ENCODE data around the gene CLDND1. TPM values are rescaled to one million over a fixed set of nuclear protein-coding genes. Genes with fewer than 3 reads are reported as not detected.

Gene CLDND1
- polyA plus RNA-seq, 1 donor, result 73.8 TPM

DNA sequence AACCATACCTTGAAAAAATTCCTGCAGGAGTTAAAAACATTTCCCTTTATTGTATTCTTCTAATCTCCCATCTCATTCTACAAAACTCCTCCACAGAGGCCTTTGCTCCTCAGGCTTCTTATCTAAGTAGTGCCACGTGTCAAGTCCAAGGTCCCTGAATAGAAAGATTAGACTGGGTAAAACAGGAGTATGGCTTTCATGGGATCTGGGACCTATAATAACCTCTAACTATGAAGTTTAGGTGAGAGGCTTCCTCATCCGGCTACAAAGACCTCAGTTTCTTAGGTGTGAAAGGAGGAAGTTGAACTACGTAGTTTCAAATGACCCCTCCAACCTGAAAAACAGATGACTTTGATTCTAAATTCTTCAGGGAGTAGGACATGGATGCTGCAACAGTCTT lies 29.1 kb upstream of the CLDND1 start:
- DNase-seq (ENCODE audit: low read depth), result no peak

DNA sequence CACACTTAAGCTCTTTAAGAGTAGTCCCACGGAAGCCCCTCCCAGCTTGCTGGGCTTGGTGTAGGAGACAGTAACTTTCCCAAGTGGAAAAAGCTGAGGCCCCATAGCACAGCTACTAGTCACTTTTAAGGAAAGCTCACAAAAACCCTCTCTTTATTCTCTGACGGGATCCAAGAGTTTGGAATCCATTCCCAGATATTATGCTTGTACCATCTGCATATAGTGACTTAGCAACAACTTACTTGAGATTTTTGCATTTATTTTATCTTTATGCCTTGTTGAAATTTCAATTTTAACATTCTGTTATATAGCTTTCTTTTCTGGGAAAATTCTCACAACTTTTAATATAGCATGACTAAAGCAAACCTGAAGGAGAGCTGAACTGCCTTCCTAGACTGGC lies 28.5 kb upstream of the CLDND1 start:
- no peak for DNase-seq (ENCODE audit: low read depth)

DNA sequence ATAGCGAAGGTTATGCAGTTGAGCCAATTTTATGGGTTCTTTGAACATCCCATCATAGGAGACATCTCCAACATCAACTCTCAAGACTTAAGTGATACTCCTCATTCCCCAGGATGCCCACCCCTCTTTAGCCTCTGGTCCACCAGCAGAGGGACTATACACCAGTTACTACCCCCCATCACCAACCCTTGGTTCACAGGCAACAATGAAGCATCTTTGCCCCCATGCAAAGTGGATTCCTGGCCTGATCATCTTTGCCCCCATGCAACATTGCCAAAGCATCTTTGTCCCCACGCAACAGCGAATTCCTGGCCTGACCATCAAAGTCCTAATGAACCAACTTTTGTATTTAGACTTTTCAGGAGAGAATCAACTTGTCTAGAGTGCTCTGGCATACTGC lies 28.1 kb upstream of the CLDND1 start:
- DNase-seq (ENCODE audit: low read depth), result no peak

DNA sequence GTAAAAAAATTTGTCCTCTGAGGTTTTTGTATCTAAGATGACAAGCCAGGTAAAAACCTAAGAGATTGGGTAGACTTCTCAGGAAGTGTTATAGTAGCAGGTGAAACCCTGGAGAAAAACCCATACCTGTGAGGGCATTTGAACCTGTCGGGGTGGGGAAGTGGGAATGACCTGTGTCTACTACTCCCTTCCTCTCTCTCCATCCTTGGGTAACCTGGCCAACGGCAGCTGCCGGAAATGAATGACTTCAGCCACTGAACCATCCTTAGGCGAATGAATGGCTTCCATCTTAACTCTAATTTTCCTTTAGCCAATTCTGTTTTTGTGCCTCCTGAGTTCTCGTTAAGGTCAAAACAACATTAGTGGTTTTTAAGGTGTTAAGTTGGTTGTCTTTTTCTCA lies 25.8 kb upstream of the CLDND1 start:
- no peak for DNase-seq (ENCODE audit: low read depth)

DNA sequence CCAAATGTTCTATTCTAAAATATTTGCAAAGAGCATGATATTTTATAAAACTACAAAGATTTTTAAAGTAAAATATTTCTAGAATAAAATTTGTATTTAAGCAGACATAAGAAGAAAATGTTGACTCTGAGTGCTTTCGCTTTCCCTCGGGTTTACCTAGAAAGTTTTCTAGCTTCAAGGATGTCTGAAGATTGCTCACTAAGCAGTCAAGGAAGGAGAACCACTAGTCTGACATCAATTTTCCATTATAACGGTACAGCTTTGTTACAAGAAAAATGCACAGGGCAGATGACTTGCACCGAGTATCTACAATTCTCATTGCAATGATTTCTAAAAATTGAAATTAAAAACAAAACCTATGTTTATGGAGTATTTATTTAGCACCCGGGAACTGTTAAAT lies 23.2 kb upstream of the CLDND1 start:
- no peak for DNase-seq (ENCODE audit: low read depth)

DNA sequence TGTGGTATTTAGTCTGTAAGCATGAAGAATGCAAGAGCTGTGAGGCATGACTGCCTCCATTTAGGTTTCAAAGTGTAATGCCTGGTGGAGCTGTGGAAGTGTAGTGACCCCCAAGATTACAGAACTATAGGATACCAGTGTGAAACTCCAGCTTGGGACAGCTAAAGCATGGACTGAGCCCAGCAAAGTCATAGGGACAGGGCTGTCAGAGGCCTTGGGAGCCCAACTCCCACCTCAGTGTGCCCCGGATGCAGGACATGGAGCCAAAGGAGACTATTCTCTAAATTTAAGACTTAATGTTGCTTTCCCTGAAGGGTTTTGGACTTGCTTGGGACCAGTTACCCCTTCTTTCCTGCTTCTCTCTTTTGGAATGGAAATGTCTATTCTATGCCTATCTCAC lies 19.9 kb upstream of the CLDND1 start:
- DNase-seq (ENCODE audit: low read depth), result no peak

DNA sequence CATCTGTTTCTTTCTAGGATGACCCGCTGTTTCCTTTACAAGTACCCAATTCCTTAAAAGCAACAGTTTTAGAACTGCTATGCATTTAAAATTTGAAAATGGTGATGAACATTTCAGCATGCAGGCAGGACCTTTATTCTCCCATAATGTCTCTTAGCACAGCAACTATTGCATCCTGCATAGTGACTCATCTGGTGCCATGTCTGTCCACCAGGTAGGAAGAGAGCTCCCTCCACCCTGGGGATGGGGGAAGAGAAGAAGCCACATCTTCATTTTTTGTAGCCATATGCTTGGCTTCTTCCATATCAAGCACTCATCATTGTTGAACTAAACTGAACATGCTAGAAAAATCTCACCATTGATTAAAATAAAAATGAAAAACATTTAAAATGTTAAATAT lies 19.0 kb upstream of the CLDND1 start:
- no peak for DNase-seq (ENCODE audit: low read depth)

DNA sequence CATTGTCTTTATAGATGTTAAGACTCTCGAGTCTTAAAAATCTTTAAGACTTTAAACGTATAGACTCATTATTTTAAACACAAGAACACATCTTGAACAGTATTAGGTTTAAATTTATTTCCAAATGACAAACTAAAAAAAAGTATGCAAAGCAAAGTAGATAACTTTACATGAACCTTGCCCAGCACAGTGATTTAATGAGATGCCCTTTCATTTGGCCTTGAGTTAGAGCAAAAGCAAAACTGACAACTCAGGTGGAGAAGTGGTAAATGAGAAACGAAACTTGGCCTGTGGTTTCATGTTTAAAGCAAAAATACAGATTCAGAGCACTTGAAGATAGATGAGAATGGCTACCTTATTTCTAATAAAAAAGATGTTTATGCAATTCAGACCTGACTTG lies 17.6 kb upstream of the CLDND1 start:
- DNase-seq (ENCODE audit: low read depth), result no peak

DNA sequence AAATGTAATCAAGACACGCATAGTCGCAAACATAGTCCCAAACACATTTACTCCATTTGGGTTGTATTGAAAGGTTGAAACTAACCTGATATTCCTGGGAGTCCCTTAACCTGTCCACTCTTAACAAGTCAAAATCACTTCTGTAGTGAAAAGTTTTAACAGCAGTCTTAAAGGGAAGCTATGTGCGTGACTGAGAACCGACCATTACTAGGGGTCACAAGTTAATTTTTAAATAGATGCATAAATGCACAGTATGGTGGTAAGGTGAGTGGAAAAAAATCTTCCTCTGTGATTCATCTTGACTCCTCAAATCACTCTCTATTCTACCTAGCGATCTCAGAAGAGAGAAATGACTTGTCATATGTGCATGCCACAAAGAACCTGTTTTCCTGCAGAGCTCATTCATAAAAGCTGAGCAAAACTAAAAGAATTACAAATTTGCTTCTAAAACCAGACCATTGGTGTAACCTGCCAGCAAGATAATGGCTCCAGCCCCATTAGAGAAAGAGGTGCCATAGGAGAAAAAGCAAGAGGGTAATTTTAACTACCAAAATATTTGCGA lies 13.8 kb upstream of the CLDND1 start:
- no peak for DNase-seq (ENCODE audit: low read depth)

DNA sequence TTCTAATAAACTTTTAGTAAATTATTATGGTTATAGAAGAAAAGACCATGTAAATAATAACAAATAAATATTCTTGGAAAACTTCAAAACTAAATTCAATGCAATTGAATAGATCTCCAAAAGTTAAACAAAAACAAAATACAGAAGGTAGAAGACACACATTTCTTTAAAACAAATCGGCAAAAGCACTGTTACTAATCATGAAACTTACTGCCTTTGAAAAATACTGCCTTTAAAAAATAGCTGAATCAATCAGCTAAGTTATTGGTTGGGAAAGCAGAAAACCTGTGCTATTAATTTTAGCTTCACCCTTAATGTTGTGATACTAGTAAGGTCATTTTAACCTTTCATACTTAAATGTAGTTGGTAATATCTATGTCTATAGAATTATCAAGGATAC lies 12.0 kb upstream of the CLDND1 start:
- DNase-seq (ENCODE audit: low read depth), result no peak

DNA sequence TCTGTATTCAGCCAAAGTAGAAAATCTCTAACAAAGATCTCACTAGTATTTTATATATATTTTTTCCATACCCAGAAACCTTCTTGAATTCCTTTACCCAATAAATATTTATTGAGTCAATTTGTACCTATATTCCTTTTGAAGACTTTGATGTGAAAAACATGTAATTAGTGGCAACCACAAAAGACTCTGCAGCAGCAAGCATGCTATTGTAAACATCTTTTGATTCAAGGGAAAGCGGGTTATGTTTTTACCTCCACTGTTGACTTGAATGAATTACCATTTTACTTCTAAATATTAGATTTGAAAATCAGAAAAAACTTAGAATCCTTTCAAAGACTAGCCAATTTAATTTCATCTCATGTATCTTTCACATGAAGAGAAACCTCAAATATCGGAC lies 11.5 kb upstream of the CLDND1 start:
- no peak for DNase-seq (ENCODE audit: low read depth)

DNA sequence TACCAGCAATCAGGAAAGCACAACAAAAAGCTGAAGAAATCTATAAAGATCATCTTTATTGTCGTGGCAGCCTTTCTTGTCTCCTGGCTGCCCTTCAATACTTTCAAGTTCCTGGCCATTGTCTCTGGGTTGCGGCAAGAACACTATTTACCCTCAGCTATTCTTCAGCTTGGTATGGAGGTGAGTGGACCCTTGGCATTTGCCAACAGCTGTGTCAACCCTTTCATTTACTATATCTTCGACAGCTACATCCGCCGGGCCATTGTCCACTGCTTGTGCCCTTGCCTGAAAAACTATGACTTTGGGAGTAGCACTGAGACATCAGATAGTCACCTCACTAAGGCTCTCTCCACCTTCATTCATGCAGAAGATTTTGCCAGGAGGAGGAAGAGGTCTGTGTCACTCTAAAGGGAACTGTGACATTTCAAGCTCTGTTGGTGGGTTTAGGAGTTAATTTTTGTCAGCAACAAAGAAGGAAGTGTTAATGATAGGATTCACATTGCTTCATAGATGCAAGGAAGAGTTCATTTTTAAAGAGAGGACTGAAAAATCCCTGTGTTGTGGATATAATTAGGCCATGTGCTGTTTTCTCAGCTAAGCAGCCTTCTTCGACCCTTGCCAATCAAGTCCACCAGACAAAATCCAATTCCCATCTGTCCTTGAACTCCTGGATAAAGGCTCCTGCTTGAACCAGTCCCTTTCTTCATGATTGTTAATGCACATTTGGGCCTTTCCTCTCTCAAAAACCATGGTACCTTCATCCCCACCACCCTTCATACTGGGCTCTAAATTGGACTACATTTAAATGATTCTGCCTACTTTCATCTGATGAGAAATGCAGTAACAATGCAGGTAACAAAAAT lies 10.2 kb upstream of the CLDND1 start:
- no peak for DNase-seq (ENCODE audit: low read depth)

DNA sequence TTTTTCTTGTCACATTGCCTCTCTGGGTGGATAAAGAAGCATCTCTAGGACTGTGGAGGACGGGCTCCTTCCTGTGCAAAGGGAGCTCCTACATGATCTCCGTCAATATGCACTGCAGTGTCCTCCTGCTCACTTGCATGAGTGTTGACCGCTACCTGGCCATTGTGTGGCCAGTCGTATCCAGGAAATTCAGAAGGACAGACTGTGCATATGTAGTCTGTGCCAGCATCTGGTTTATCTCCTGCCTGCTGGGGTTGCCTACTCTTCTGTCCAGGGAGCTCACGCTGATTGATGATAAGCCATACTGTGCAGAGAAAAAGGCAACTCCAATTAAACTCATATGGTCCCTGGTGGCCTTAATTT lies 9.6 kb upstream of the CLDND1 start:
- DNase-seq (ENCODE audit: low read depth), result no peak

DNA sequence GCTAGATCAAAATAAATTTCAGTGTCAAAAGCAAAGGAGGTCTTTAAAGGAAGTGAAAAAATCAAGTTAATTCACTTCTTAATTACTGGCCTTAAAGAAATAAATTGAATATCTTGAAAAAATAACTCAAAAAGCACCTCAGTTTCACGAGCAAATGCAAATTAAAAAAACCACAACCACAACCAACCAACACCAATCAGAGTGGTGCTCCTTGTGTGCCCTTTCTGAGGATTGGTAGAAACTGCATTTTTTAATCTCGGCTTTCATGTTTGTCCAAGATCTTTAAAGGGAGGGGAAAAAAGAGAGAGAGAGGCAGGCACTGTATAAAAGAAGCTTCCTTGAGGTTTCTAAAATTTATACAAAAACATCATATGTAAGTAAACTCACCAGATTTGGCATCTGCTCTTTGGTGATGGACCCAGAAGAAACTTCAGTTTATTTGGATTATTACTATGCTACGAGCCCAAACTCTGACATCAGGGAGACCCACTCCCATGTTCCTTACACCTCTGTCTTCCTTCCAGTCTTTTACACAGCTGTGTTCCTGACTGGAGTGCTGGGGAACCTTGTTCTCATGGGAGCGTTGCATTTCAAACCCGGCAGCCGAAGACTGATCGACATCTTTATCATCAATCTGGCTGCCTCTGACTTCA lies 9.0 kb upstream of the CLDND1 start, which contains the start of gene GPR15:
GPR15 (plus strand) TSS at position 357 of the 653 bp plus-strand sequence; CDS start at position 413, 56 bp downstream.
- no peak for DNase-seq (ENCODE audit: low read depth)

DNA sequence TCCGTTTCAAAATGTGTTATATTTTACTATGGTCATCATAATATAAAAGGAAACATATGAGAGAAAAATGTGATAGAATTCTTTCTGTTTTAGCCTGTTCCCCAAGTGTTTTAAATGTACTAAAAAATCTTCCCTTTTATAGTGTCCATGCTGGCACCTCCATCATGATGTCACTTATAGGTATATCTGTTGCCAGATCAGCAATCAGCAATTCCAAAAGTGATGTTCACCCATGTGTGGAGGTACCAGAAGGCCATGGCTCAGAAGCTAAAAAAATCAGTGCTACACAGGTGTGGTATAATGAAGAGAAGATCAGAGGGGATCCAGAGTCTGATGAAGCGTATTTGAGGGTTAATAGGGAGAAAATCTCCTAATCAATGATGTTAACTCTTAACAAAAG lies 8.0 kb upstream of the CLDND1 start:
- DNase-seq (ENCODE audit: low read depth), result no peak

DNA sequence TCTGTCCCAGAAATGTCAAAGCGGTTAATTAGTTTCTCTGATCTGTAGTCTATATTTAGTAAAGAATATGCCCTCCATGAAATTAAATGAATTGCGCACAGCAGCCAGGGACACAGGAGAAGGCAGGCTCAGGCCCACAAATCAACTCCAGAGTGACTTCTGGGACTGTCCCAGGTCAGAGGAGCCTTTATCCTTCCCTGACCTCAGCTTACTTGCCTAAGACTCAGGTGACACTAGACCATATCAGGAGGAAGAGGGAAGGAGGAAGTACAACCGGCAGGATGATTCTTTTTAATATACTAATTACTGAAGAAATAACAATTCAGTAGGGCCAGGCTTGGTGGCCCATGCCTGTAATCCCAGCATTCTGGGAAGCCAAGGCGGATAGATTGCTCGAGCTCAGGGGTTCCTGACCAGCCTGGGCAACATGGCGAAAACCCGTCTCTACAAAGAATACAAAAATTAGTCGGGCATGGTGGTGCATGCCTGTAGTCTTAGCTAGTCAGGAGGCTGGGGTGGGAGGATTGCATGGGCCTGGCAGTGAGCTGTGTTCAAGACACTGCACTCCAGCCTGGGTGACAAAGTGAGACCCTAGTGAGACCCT lies 7.3 kb upstream of the CLDND1 start:
- DNase-seq (ENCODE audit: low read depth), result no peak

DNA sequence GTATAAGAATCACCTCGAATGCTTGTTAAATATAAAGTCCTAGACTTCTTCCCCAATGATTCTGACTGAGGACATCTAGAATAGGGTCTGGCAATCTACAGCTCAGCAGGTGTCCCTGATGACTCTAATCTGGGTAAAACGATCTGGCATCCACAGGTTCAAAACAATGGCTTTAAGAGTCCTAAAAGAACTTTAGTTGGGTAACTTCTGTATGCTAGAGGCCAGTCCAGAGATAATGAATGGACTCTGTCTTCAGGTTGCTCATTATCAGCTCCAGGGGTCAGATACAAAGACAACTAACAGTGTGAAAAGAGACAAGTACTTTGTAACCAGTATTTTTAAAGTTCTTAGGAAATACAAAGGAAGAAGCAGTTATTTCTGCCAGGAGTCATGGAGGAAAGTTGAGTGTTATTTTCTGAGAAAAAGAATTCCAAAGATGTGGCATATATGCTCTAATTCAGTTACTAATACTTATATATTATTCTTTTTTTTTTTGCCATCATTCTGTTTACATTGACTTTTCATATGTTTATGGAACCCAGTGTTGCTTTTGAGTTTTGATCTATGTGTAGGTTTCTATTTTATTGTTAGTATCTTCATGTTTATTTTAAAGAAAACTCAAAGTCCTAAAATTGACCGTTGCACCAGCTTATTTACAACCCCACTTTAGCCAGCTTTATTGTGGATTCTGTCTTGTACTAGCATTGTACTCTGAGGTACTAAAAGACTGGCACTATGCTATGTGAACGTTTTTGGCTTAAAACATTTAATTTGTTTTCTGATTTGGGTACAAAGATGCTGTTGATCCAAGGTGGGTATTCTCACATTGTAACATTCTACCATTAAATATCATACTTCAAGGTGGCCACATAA lies 6.0 kb upstream of the CLDND1 start:
- DNase-seq (ENCODE audit: low read depth), result no peak

DNA sequence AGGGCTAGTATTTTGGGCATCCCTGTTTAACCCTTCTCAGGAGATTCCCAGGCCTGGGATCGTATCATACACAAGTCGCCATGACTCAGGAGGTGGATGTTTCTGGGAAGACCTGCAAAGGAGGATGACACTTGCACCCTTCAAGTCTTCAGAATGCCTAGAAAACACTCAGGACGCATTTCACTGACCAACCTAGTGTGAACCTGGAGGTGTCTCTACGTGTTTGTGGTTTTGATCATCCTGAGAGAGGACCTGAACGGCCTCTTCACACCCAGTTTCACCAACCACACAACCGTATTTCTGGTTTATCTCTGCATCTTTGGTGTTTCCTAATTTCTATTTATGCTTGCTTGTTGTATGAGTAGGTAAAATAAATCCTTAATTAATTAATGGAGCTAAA lies 2.8 kb upstream of the CLDND1 start:
- DNase-seq (ENCODE audit: low read depth), result no peak

DNA sequence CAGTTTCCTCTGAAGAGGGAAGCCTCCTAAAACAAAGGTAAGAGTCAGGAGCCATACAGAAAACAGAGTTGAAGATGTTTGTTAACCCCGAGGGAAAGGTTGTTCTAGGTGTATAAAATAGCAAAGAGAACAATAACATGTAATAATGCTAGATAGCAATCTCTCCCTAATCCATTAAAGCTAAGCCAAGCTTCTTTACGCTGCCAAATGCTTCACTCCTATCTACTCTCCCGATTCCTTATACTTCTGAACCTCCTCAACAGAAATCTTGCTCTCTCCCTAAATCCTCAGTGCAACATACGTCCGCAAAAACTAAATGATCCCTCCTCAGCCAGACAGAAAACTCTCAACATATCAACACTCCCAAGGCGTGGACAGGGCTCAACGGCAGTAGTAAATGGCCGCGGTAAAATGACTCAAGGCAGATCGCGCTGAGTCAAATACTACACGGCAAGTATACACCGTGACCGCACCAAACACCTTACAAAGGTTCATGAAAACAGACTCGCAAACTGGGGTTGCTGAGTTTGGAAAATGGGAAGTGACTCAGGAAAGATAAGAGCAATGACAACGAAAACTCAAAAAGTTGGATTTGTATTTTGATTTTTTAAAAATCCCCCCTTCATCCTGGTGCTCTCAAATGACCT lies 682 bp downstream of the CLDND1 start:
- peak; percentile 17 for DNase-seq (ENCODE audit: low read depth)

DNA sequence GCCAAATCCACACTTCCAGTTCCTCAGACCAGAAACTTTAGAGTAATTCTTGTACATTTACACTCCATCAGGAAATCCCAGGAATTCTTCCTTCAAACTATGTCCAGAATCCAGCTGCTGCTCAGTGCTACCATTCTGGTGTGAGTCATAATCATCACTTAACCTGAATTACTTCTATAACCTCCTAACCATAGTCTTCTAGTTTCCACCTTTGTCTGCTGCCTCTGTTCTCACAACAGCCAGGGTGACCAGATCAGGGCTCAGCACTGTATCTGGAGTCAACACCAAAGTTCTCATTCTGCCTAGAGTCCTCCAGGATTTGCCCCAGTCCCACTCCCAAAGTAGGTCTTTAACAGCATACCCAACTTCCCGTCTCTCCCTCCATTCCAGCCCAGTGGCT lies 3.4 kb downstream of the CLDND1 start:
- DNase-seq (ENCODE audit: low read depth), result no peak

DNA sequence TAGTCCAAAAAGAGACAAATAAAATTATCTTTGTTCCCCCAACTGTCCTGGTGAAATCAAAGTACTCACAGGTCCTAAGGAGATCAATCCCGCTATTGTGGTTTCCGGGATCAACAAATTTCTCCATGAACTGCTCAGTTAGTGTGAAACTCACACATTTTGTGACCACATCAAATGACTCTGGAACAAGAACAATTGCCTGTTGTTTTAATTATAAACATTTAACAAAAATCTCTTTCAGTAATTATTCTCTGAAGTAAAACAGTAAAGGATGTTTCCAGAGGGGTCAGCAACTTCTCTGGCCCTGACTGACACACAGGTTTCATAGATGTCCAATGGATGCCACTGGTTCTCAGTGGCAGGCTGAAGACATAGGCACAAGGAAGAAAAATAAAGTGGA lies 3.9 kb downstream of the CLDND1 start:
- DNase-seq (ENCODE audit: low read depth), result no peak
